Osteoblast (primary cell): ENCODE data around the gene KRTAP5-2. TPM values are rescaled to one million over a fixed set of nuclear protein-coding genes. Genes with fewer than 3 reads are reported as not detected.

Experiments
- DNase-seq: peaks from one replicate; pipeline ENCODE4 v3.0.0; 2011; ENCODE audit warnings: low spot score, mixed read lengths; ENCODE audit not compliant: insufficient read length; ENCODE audit errors: missing footprints
- H2AFZ ChIP-seq: 2 replicates; pipeline ENCODE4 v1.6.0; 2011; ENCODE audit warnings: mild to moderate bottlenecking, low read length
- H3K27ac ChIP-seq: 2 replicates; pipeline ENCODE4 v1.5.1; 2011; ENCODE audit warnings: mild to moderate bottlenecking, low read depth, low read length, moderate library complexity
- H3K27me3 ChIP-seq: 2 replicates; pipeline ENCODE4 v1.6.0; 2012; ENCODE audit warnings: mild to moderate bottlenecking, control low read depth, inconsistent platforms, low read length, moderate library complexity; ENCODE audit not compliant: insufficient read depth
- H3K36me3 ChIP-seq: 2 replicates; pipeline ENCODE4 v1.5.1; 2011; ENCODE audit warnings: mild to moderate bottlenecking, low read length, control low read depth, moderate library complexity; ENCODE audit not compliant: insufficient read depth
- H3K4me1 ChIP-seq: 2 replicates; pipeline ENCODE4 v1.5.1; 2011; ENCODE audit warnings: mild to moderate bottlenecking, low read length, control low read depth, moderate library complexity; ENCODE audit not compliant: insufficient read depth
- H3K4me2 ChIP-seq: 2 replicates; pipeline ENCODE4 v1.6.0; 2011; ENCODE audit warnings: mild to moderate bottlenecking, low read length; ENCODE audit not compliant: insufficient read depth
- H3K4me3 ChIP-seq: fragments of 200-600 bp; sonication (generic); 3 replicates; pipeline ENCODE4 v1.5.1; 2012; ENCODE audit warnings: mild to moderate bottlenecking, low read length, inconsistent platforms; ENCODE audit not compliant: insufficient read depth
- H3K79me2 ChIP-seq: 2 replicates; pipeline ENCODE4 v1.6.0; 2012; ENCODE audit warnings: mild to moderate bottlenecking, low read length, control low read depth, inconsistent platforms; ENCODE audit not compliant: insufficient read depth
- H3K9me3 ChIP-seq: 2 replicates; pipeline ENCODE4 v1.5.1; 2011; ENCODE audit warnings: low read depth, low read length, control low read depth
- H4K20me1 ChIP-seq: 2 replicates; pipeline ENCODE4 v1.6.0; 2012; ENCODE audit warnings: mild to moderate bottlenecking, low read length, control low read depth; ENCODE audit not compliant: insufficient read depth
- CTCF ChIP-seq: IDR thresholded peaks from 2 replicates; pipeline ENCODE4 v1.5.1; 2011; ENCODE audit warnings: mild to moderate bottlenecking, low read depth, low read length, moderate library complexity; ENCODE audit errors: extremely low read depth
- total RNA-seq: library from RNA; depleted of rRNA; stranded (reverse); fragments of >200 nt; gene quantifications from 2 replicates; pipeline ENCODE4 v1.2.3, GENCODE V29; 2012

Gene KRTAP5-2
- total RNA-seq, 1 donor: not detected

GRCh38 chr11:1561266-1561665 is 36.8 kb downstream of the KRTAP5-2 start:
- Histone ChIP-seq H3K79me2 (no peaks in the 10 kb centered on the region), H3K27me3 (no peaks in the 10 kb centered on the region), H3K4me1 (peaks cover 15% of the 10 kb centered on the region), H2AFZ (no peak overlapping the region), H4K20me1 (peaks cover 18% of the 10 kb centered on the region), H3K9me3 (no peaks in the 10 kb centered on the region), H3K27ac (no peak overlapping the region), H3K36me3 (no peaks in the 10 kb centered on the region), H3K4me3 (no peak overlapping the region), H3K4me2 (no peak overlapping the region)
- TF ChIP-seq CTCF: no peak
- no peak for DNase-seq

GRCh38 chr11:1560649-1561251 is 37.3 kb downstream of the KRTAP5-2 start:
- H3K27ac ChIP-seq: no peak overlapping the region
- peaks cover 16% of the 10 kb centered on the region for H4K20me1 ChIP-seq
- no peak overlapping the region for H3K4me2 ChIP-seq
- no peak overlapping the region for H3K4me3 ChIP-seq
- H3K9me3 ChIP-seq: no peaks in the 10 kb centered on the region
- TF ChIP-seq CTCF: no peak
- no peak overlapping the region for H2AFZ ChIP-seq
- peaks cover 15% of the 10 kb centered on the region for H3K4me1 ChIP-seq
- H3K79me2 ChIP-seq: no peaks in the 10 kb centered on the region
- no peaks in the 10 kb centered on the region for H3K27me3 ChIP-seq
- H3K36me3 ChIP-seq: no peaks in the 10 kb centered on the region
- peak; percentile 91 for DNase-seq

GRCh38 chr11:1560002-1560648 is 38.0 kb downstream of the KRTAP5-2 start:
- no peak overlapping the region for H3K4me3 ChIP-seq
- H4K20me1 ChIP-seq: peaks cover 15% of the 10 kb centered on the region
- peaks cover 15% of the 10 kb centered on the region for H3K4me1 ChIP-seq
- TF ChIP-seq CTCF: no peak
- no peak overlapping the region for H2AFZ ChIP-seq
- DNase-seq: no peak
- no peaks in the 10 kb centered on the region for H3K36me3 ChIP-seq
- no peaks in the 10 kb centered on the region for H3K27me3 ChIP-seq
- no peak overlapping the region for H3K4me2 ChIP-seq
- peak overlapping the region; percentile 37 for H3K27ac ChIP-seq
- H3K9me3 ChIP-seq: no peaks in the 10 kb centered on the region
- no peaks in the 10 kb centered on the region for H3K79me2 ChIP-seq

- TF ChIP-seq CTCF: no peak
- H3K27ac ChIP-seq: peak overlapping the region; percentile 68
- no peaks in the 10 kb centered on the region for H3K9me3 ChIP-seq
- no peak overlapping the region for H3K4me3 ChIP-seq
- DNase-seq: peak; percentile 100
- H3K79me2 ChIP-seq: no peaks in the 10 kb centered on the region
- H2AFZ ChIP-seq: peak overlapping the region; percentile 62
- H3K4me1 ChIP-seq: peaks cover 15% of the 10 kb centered on the region
- H4K20me1 ChIP-seq: peaks cover 10% of the 10 kb centered on the region
- no peaks in the 10 kb centered on the region for H3K36me3 ChIP-seq
- peak overlapping the region; percentile 43 for H3K4me2 ChIP-seq
- no peaks in the 10 kb centered on the region for H3K27me3 ChIP-seq
Observed at GRCh38 chr11:1559111-1559951, 38.8 kb downstream of the KRTAP5-2 start.
